Natural killer cell treated with Interleukin-12 subunit alpha and Interleukin-12 subunit beta and Interleukin-15 and Interleukin-18, amount 100 ng/mL, for 72 hours (primary cell): ENCODE results near the gene AQP4. TPM values are rescaled to one million over a fixed set of nuclear protein-coding genes. Genes with fewer than 3 reads are reported as not detected.

ENCODE experiments used
- ATAC-seq, 2 donors: fragments of 150-1000 bp; cut with Tn5 transposase in 1 of 2; sonication (Bioruptor Pico), chemical (Tn5 transposase) in 1 of 2; 2 replicates each; pipeline ENCODE4 v1.10.0; 2021
- DNase-seq: peaks from one replicate; pipeline ENCODE4 v3.0.0; 2022; ENCODE audit warnings: low spot score
- H3K27ac Mint-ChIP-seq, 2 donors: 1 replicate in 1 of 2; 2 replicates in 1 of 2; pipeline ENCODE4 v1.8.0; 2022; ENCODE audit warnings: mixed read lengths in 2 of 2, mild to moderate bottlenecking in 1 of 2, moderate library complexity in 1 of 2
- H3K27me3 Mint-ChIP-seq, 2 donors: 1 replicate in 1 of 2; 2 replicates in 1 of 2; pipeline ENCODE4 v1.8.0; 2022; ENCODE audit warnings: mixed read lengths in 2 of 2
- H3K36me3 Mint-ChIP-seq: one replicate; pipeline ENCODE4 v1.8.0; 2022; ENCODE audit warnings: mixed read lengths
- H3K4me1 Mint-ChIP-seq, 2 donors: 1 replicate in 1 of 2; 2 replicates in 1 of 2; pipeline ENCODE4 v1.8.0; 2022; ENCODE audit warnings: low read depth in 2 of 2, mixed read lengths in 2 of 2, mild to moderate bottlenecking in 1 of 2
- H3K4me3 Mint-ChIP-seq: one replicate; pipeline ENCODE4 v1.8.0; 2022; ENCODE audit warnings: mixed read lengths
- H3K9me3 Mint-ChIP-seq: 2 replicates; pipeline ENCODE4 v1.8.0; 2022; ENCODE audit warnings: mixed read lengths
- total RNA-seq, 2 donors: library from RNA; stranded (reverse); gene quantifications; one replicate each; pipeline ENCODE4 v1.2.3, GENCODE V29; 2022

AQP4 gene, protein sequence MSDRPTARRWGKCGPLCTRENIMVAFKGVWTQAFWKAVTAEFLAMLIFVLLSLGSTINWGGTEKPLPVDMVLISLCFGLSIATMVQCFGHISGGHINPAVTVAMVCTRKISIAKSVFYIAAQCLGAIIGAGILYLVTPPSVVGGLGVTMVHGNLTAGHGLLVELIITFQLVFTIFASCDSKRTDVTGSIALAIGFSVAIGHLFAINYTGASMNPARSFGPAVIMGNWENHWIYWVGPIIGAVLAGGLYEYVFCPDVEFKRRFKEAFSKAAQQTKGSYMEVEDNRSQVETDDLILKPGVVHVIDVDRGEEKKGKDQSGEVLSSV
- not detected for total RNA-seq

DNA sequence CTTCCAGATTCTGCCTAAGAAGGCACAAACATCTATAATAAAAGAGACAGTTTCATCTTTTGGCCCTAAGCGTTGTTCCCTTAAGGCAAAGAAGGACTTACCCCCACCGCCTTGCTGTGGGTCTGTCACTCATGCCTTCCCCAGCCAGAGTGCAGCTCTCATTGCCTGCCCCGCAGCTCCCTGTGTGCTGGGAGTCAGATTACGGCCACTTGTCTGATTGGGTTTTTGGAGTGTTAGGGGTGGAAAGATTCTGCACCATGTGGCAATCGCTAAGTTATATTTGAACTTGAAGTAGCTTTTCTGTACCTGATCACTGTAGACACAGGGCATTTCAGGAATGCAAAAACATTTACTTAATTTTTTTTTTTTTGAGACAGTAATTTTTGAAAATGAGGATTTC lies at the start of gene AQP4:
Gene AQP4 (minus strand): TSS at position 151 of the 400 bp plus-strand sequence. CDS start 18 bp downstream, at position 133.
- ATAC-seq, result no peak
- no peak for DNase-seq
- no peaks in the 10 kb centered on the region for H3K36me3 Mint-ChIP-seq
- H3K4me3 Mint-ChIP-seq, result no peak within 1 kb of the TSS
- H3K27ac Mint-ChIP-seq, result no peak within 1 kb of the TSS
- no peaks in the 10 kb centered on the region for H3K4me1 Mint-ChIP-seq
- H3K27me3 Mint-ChIP-seq, result peaks cover 0 to 7% of the 10 kb centered on the region in 2 donors
- H3K9me3 Mint-ChIP-seq, result peaks cover 3% of the 10 kb centered on the region

DNA sequence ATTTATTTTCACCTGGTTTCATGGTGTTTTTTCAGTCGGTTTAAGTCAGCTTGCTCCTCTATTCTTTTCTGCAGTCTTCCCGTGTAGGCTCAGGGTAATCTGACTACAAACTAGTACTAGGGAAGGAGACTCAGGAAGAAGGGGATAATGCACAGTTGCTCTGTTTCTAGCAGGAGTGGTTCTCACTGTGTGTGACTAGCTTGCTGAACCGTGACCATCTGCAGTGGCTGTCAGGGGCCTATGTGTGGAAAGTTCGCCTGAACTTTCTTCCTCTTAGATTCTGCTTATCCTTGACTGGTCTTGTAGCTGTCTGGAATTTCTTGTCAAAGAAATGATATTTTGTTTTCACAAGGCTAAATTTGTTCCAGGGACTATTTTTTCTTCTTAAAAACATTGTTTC lies 46.3 kb upstream of the AQP4 start:
- H3K27ac Mint-ChIP-seq, result no peak overlapping the region
- DNase-seq (no peak), ATAC-seq (no peak)
- H3K36me3 Mint-ChIP-seq, result no peaks in the 10 kb centered on the region
- H3K4me1 Mint-ChIP-seq, result no peaks in the 10 kb centered on the region
- H3K27me3 Mint-ChIP-seq, result no peaks in the 10 kb centered on the region
- H3K9me3 Mint-ChIP-seq, result peaks cover 9% of the 10 kb centered on the region
- H3K4me3 Mint-ChIP-seq, result no peak overlapping the region

DNA sequence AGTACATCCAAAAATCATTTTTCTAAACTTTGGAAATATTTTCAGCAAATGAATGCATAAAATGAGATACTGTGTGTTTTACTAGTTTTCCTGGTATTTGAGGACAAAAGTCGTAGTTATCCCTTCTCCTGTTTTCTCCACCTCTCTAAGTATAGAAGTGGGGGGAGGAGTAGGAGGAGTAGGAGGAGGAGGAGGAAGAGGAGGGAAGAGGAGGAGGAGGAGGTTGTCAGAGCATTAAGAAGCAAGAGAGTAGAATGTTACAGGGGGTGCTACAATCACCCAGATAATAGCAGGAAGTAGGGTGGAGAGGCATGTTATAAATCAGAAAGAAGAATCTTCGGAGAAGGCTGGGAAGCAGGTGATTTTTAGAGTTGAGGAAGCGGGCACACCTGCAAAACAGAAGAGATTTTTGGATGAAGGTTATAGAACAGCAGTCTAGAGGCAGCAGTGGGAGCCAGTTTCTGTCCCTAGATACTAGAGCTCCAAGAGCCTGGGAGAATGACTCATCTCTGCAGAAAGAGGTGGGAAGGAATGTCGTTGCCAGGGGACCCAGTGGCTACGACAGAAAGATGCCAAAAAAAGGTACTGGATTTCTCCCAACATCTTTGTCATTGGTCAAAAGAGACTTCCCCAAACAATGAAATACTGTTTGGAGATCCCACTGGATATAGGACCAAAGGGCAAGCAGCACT lies 44.2 kb upstream of the AQP4 start:
- peaks cover 11% of the 10 kb centered on the region for H3K9me3 Mint-ChIP-seq
- no peak overlapping the region for H3K27ac Mint-ChIP-seq
- no peak for ATAC-seq
- H3K4me1 Mint-ChIP-seq, result no peaks in the 10 kb centered on the region
- H3K27me3 Mint-ChIP-seq, result no peaks in the 10 kb centered on the region
- H3K4me3 Mint-ChIP-seq, result no peak overlapping the region
- no peak for DNase-seq
- no peaks in the 10 kb centered on the region for H3K36me3 Mint-ChIP-seq

DNA sequence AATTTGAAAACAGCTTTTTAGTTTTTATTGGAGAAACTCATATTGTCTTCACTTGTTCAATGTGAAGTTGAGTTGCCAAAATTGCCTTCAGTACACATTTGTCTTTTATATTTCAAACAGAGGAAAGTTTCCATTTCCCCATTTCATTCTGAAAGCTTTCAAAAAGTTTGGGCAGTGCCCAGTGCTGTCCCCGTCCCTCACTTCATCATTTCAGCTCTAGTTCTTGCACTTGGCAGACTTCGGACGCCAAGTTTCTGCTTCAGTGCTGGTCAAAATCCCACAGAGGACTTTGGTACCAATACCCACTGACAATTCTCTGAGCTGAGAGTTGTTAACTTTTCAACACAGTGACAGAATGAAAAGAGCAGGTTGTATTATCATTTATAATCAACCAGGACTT lies 43.4 kb upstream of the AQP4 start:
- H3K36me3 Mint-ChIP-seq, result no peaks in the 10 kb centered on the region
- H3K9me3 Mint-ChIP-seq, result peaks cover 16% of the 10 kb centered on the region
- no peak overlapping the region for H3K27ac Mint-ChIP-seq
- DNase-seq (no peak), ATAC-seq (no peak)
- no peaks in the 10 kb centered on the region for H3K4me1 Mint-ChIP-seq
- H3K27me3 Mint-ChIP-seq, result no peaks in the 10 kb centered on the region
- H3K4me3 Mint-ChIP-seq, result no peak overlapping the region

DNA sequence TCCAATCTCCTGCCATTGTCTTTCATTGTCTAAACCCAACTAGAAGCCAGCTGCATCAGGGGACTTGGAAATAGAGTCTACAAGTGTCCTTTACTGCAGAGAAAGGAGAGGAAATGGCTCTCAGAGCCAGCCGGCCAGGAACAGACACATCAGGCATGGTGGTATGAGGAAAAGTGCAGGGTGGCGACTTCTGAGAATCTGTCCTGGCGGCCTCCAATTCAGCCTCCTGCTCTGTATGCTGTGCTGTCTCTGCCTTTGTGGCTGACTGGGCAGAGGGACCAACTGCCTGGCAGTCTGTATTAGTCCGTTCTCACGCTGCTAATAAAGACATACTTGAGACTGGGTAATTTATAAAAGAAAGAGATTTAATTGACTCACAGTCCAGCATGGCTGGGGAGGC lies 36.8 kb upstream of the AQP4 start:
- Mint-ChIP-seq H3K9me3 (peaks cover 22% of the 10 kb centered on the region), H3K27me3 (no peaks in the 10 kb centered on the region), H3K4me1 (no peaks in the 10 kb centered on the region), H3K4me3 (no peak overlapping the region), H3K36me3 (no peaks in the 10 kb centered on the region), H3K27ac (no peak overlapping the region)
- DNase-seq (no peak), ATAC-seq (no peak)

DNA sequence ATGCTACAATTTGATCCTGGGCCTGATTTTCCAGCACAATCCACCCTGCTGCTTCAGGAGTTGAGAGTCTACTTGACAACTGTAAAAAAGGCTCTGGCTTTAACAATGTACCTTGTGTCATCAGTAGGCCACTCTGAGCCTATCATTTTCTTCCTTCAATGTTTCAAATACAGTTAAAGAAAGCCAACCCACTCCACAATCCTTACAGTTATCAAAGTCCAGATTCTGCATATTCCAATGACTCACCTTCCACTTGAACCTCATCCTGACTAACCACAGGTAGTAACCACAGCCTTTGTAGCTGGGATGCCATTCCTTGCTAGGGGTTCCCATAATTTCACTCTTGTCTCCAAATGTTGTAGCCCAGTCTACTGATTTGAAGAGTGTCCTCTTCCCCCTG lies 35.5 kb upstream of the AQP4 start:
- DNase-seq (no peak), ATAC-seq (no peak)
- peaks cover 16% of the 10 kb centered on the region for H3K9me3 Mint-ChIP-seq
- no peaks in the 10 kb centered on the region for H3K27me3 Mint-ChIP-seq
- no peaks in the 10 kb centered on the region for H3K36me3 Mint-ChIP-seq
- H3K27ac Mint-ChIP-seq, result no peak overlapping the region
- H3K4me1 Mint-ChIP-seq, result no peaks in the 10 kb centered on the region
- H3K4me3 Mint-ChIP-seq, result no peak overlapping the region

DNA sequence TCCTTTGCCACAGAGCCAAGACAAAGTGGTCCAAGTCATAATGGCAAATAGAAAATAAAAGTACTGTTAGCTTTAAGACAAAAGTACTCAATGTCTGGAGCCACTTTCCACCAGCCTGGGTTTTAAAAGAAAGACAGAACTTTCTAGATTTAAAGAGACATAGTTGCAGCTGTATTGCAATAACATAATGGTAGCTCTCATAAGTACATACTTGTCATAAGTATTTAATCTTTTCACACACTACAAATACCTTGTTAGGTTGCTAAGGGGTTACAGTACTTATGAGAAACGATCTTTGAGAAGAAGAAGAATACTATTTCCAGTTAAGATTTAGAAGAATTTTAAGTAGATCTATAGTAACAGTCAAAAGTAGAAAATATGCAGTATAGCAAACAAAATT lies 28.9 kb upstream of the AQP4 start:
- no peak overlapping the region for H3K27ac Mint-ChIP-seq
- ATAC-seq (no peak), DNase-seq (no peak)
- peaks cover 8% of the 10 kb centered on the region for H3K9me3 Mint-ChIP-seq
- H3K4me1 Mint-ChIP-seq, result no peaks in the 10 kb centered on the region
- H3K36me3 Mint-ChIP-seq, result no peaks in the 10 kb centered on the region
- no peak overlapping the region for H3K4me3 Mint-ChIP-seq
- no peaks in the 10 kb centered on the region for H3K27me3 Mint-ChIP-seq

DNA sequence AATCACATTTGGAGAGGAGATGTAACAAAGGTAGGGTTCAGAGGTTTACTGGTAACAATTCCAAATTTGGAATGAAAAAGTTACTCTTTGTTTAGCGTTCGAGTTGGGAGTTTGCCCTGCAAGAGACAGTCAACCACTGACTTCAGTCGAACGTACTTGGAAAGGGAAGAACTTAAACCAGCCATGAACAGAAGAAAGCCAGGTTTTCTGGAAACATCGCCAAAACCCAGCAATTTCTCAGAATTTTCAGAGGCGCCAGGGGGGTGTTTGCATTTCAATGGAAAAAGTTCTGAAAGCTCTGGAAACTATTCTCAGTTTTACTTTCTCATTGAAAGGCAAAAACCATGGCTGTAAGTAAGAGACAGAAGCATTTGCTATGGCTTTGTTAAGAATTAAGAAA lies 28.5 kb upstream of the AQP4 start:
- Mint-ChIP-seq H3K27me3 (no peaks in the 10 kb centered on the region), H3K36me3 (no peaks in the 10 kb centered on the region), H3K9me3 (peaks cover 8% of the 10 kb centered on the region), H3K27ac (no peak overlapping the region), H3K4me1 (no peaks in the 10 kb centered on the region), H3K4me3 (no peak overlapping the region)
- no peak for ATAC-seq
- DNase-seq, result no peak

DNA sequence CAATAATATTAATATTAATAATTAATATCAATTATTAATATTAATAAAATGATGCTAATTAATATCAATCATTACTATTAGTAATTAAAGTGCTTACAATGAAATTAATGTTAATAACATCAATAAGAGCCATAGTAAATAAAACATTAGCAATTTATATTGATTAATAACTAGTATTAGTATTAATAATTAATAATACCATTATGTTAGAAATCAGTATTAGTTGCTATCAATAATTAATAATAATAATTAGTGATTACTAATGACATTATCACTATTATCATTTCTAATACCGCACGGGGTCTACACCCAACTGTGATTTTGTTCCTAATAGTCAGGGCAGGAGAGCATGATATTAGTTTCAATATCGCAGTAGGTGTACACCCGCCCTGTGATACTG lies 22.8 kb upstream of the AQP4 start:
- no peaks in the 10 kb centered on the region for H3K4me1 Mint-ChIP-seq
- DNase-seq, result no peak
- H3K36me3 Mint-ChIP-seq, result no peaks in the 10 kb centered on the region
- no peaks in the 10 kb centered on the region for H3K9me3 Mint-ChIP-seq
- H3K27me3 Mint-ChIP-seq, result no peaks in the 10 kb centered on the region
- H3K4me3 Mint-ChIP-seq, result no peak overlapping the region
- no peak overlapping the region for H3K27ac Mint-ChIP-seq
- ATAC-seq, result no peak

DNA sequence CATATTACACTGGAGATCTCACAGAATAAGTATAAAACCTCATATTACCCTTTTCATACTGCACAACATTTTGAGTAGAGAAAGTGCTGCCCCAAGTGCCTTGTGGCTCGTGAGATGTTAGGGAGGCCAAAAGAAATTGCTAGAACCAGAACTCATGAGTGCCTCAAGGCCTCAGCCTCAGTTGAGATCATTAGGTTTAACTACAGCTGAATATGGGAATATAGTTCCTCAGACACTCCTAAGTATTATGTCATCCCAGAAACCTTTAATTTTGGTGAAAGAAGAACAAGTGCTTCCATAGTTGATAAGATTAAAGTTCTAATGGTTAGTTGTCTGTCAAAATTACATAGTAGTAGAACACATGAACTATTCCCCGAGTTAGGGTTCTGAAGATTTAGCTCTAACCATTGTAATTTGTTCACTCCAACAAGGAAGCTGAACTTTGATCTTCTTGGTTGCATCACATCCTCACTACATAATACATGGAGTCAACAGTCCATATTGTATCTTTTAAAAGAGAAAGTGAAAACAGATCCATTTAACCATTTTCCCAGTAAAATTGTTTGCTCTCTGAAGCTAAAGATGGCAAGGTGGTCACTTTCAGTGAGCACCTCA lies 9.6 kb upstream of the AQP4 start:
- H3K36me3 Mint-ChIP-seq, result no peaks in the 10 kb centered on the region
- no peak overlapping the region for H3K4me3 Mint-ChIP-seq
- H3K27me3 Mint-ChIP-seq, result no peaks in the 10 kb centered on the region
- no peak for ATAC-seq
- H3K27ac Mint-ChIP-seq, result no peak overlapping the region
- H3K9me3 Mint-ChIP-seq, result peaks cover 12% of the 10 kb centered on the region
- DNase-seq, result no peak
- no peaks in the 10 kb centered on the region for H3K4me1 Mint-ChIP-seq

DNA sequence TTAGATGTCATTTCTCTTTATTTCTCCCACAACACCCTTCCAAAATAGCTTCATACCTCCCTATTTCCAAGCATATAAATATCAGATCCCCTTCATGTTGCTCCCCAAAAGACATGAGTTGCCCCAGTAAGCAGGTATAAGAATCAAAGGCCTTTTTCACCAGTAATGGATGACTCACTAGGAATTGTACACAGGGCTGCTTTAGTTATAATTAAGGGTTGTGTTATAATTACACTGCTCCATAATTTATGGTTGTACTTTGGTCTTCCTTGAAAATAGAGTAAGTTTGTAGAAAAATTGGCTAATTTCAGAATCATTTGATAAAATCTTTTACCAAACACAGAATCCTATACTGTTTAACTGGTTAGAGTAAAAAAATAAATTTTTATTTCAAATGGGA lies 8.8 kb upstream of the AQP4 start:
- Mint-ChIP-seq H3K9me3 (peaks cover 15% of the 10 kb centered on the region), H3K4me3 (no peak overlapping the region)
- no peak for ATAC-seq

DNA sequence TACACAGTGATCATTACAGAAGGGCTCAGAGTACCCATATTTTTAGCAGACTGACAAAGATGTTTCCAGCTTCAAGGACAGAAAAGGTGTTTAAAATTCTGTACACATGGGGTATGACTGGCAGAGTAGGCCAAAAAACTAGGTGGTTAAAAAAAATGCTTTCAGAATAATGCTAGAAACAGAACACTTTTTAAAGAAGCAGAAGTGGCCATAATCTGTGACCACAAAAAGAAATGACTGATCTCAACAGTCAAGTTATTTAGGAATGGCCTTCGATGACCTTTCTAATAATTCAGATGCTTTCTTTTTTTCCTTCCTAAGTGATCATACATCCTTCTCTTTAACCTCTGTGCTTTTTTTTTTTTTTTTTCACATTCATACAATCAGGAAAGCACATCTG lies 4.1 kb upstream of the AQP4 start:
- ATAC-seq (no peak), DNase-seq (no peak)
- H3K4me1 Mint-ChIP-seq, result no peaks in the 10 kb centered on the region
- no peaks in the 10 kb centered on the region for H3K27me3 Mint-ChIP-seq
- no peak overlapping the region for H3K4me3 Mint-ChIP-seq
- no peak overlapping the region for H3K27ac Mint-ChIP-seq
- peaks cover 6% of the 10 kb centered on the region for H3K9me3 Mint-ChIP-seq
- no peaks in the 10 kb centered on the region for H3K36me3 Mint-ChIP-seq

More for the DNA sequence above, 8.8 kb upstream of the AQP4 start:
- Mint-ChIP-seq H3K4me1 (no peaks in the 10 kb centered on the region), H3K27ac (no peak overlapping the region), H3K27me3 (no peaks in the 10 kb centered on the region), H3K36me3 (no peaks in the 10 kb centered on the region)
- DNase-seq, result no peak

DNA sequence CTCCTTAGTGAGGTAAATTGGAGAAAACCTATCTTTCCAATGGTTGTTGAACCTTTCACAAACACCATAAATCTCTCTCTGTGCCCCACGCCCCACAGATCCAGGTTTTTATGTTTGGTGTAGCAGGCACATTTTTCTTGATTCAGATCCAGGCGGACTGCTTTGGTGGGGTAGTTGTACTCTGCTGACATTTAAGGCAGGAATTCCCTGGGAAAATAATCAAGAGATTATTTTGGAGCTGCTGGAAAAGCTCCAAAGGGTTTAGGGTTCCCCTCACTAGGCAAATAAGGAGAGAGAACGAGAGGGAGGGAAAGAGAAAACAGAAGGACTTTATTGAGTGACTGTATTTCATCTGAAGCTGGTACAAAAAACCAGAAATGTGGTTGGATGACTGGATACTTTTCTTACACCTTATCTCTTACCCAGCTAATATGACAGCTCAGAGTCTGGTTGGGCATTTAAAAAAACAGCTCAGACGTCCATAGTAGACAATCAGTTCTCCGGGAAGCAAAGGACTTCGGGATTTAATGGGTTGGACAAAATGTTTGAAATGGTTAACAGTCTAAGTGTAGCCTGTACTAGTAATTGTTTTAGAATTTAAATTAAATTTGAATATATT lies 3.6 kb upstream of the AQP4 start:
- H3K27ac Mint-ChIP-seq, result no peak overlapping the region
- no peak for ATAC-seq
- peaks cover 6% of the 10 kb centered on the region for H3K9me3 Mint-ChIP-seq
- no peaks in the 10 kb centered on the region for H3K36me3 Mint-ChIP-seq
- H3K4me3 Mint-ChIP-seq, result no peak overlapping the region
- DNase-seq, result no peak
- H3K4me1 Mint-ChIP-seq, result no peaks in the 10 kb centered on the region
- H3K27me3 Mint-ChIP-seq, result peaks cover 0 to 4% of the 10 kb centered on the region in 2 donors

DNA sequence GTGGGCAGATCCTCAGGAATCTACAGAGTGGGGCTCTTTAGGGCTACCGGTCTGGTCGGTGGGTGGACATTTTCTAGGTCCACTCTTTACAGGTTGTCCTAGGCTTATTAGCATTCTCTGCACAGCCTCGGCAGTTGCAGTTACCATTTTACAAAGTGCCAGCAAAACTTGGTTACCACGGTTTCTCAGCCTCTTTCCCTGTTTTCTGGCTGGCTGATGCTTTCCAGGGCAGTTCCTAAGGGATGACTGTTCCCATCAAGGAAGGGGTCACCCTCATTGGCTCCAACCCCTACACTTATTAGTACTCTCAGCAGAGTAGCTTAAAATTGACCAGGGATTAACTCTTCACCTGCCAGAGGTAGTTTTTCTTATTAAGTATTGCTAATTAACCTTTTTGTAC lies 2.0 kb upstream of the AQP4 start:
- H3K27ac Mint-ChIP-seq, result no peak overlapping the region
- peaks cover 0 to 7% of the 10 kb centered on the region in 2 donors for H3K27me3 Mint-ChIP-seq
- no peaks in the 10 kb centered on the region for H3K36me3 Mint-ChIP-seq
- no peak for ATAC-seq
- peaks cover 3% of the 10 kb centered on the region for H3K9me3 Mint-ChIP-seq
- H3K4me1 Mint-ChIP-seq, result no peaks in the 10 kb centered on the region
- H3K4me3 Mint-ChIP-seq, result no peak overlapping the region
- no peak for DNase-seq
